CD14-positive monocyte (primary cell): ENCODE results near the gene GPR39. TPM values are rescaled to one million over a fixed set of nuclear protein-coding genes. Genes with fewer than 3 reads are reported as not detected.

ENCODE experiments used
- DNase-seq, 3 donors: peaks; one replicate each; pipeline ENCODE4 v3.0.0-alpha.2; 2011 to 2022
- H2AFZ ChIP-seq: 2 replicates; pipeline ENCODE4 v1.6.0; 2012; ENCODE audit warnings: mild to moderate bottlenecking, low read depth, low read length, inconsistent platforms; ENCODE audit not compliant: insufficient read depth, poor library complexity, severe bottlenecking
- H3K27ac ChIP-seq, 2 donors: 1 replicate in 1 of 2; 2 replicates in 1 of 2; pipeline ENCODE4 v1.5.1; 2012 to 2013; ENCODE audit warnings: low read length in 2 of 2, control low read depth in 1 of 2, inconsistent platforms in 1 of 2, low read depth in 1 of 2, mild to moderate bottlenecking in 1 of 2
- H3K27me3 ChIP-seq, 2 donors: one replicate each; pipeline versions ENCODE4 v1.6.0 to v1.6.1; 2011 to 2013; ENCODE audit warnings: low read length in 2 of 2; ENCODE audit not compliant: control insufficient read depth in 2 of 2, insufficient read depth in 2 of 2
- H3K36me3 ChIP-seq, 2 donors: replicated peaks in 1 of 2; 1 replicate in 1 of 2; 2 replicates in 1 of 2; pipeline versions ENCODE4 v1.5.1 to v1.6.1; 2012 to 2013; ENCODE audit warnings: low read length in 2 of 2, control low read depth in 1 of 2, inconsistent platforms in 1 of 2, mild to moderate bottlenecking in 1 of 2; ENCODE audit not compliant: insufficient read depth in 2 of 2, control insufficient read depth in 1 of 2
- H3K4me1 ChIP-seq, 2 donors: 1 replicate in 1 of 2; 2 replicates in 1 of 2; pipeline versions ENCODE4 v1.5.1 to v1.6.1; 2012 to 2013; ENCODE audit warnings: low read length in 2 of 2, control low read depth in 1 of 2, inconsistent platforms in 1 of 2, mild to moderate bottlenecking in 1 of 2, moderate library complexity in 1 of 2; ENCODE audit not compliant: insufficient read depth in 2 of 2, control insufficient read depth in 1 of 2
- H3K4me2 ChIP-seq: replicated peaks from 2 replicates; pipeline ENCODE3; 2012; ENCODE audit warnings: low read length, moderate library complexity, mild to moderate bottlenecking; ENCODE audit not compliant: poor library complexity, severe bottlenecking; ENCODE audit errors: extremely low read depth
- H3K4me3 ChIP-seq, 3 experiments: fragments of 200-600 bp in 1 of 3; sonication (generic) in 1 of 3; replicated peaks in 1 of 3; 1 replicate in 2 of 3; 2 replicates in 1 of 3; pipeline ENCODE4 v1.5.1; 2011 to 2013; ENCODE audit warnings: low read length in 3 of 3, mild to moderate bottlenecking in 3 of 3, control low read depth in 2 of 3, low read depth in 2 of 3, inconsistent platforms in 1 of 3, moderate library complexity in 1 of 3
- H3K79me2 ChIP-seq: 2 replicates; pipeline ENCODE4 v1.6.0; 2012; ENCODE audit warnings: mild to moderate bottlenecking, control low read depth, inconsistent platforms, low read length, moderate library complexity; ENCODE audit not compliant: insufficient read depth
- H3K9ac ChIP-seq: 2 replicates; pipeline ENCODE4 v1.6.0; 2017; ENCODE audit warnings: low read length, mild to moderate bottlenecking; ENCODE audit not compliant: insufficient read depth, poor library complexity, severe bottlenecking
- H3K9me3 ChIP-seq, 2 donors: replicated peaks in 1 of 2; 1 replicate in 1 of 2; 2 replicates in 1 of 2; pipeline versions ENCODE4 v1.5.1 to v1.6.1; 2012 to 2013; ENCODE audit warnings: low read length in 2 of 2, control low read depth in 1 of 2; ENCODE audit not compliant: control insufficient read depth in 1 of 2, insufficient read depth in 1 of 2
- H4K20me1 ChIP-seq: 2 replicates; pipeline ENCODE4 v1.6.0; 2012; ENCODE audit warnings: mild to moderate bottlenecking, low read length, control low read depth, moderate library complexity; ENCODE audit not compliant: insufficient read depth
- H3K27ac Mint-ChIP-seq, 7 donors: one replicate each; pipeline ENCODE4 v1.8.0; 2020; ENCODE audit warnings: mild to moderate bottlenecking in 7 of 7, mixed read lengths in 7 of 7, moderate library complexity in 6 of 7, inconsistent platforms in 2 of 7
- H3K27me3 Mint-ChIP-seq, 3 donors: one replicate each; pipeline ENCODE4 v1.8.0; 2021 to 2022; ENCODE audit warnings: low read depth in 3 of 3, mild to moderate bottlenecking in 3 of 3, mixed read lengths in 3 of 3, moderate library complexity in 3 of 3, inconsistent platforms in 1 of 3
- H3K36me3 Mint-ChIP-seq, 2 donors: one replicate each; pipeline ENCODE4 v1.8.0; 2020; ENCODE audit warnings: mixed read lengths in 2 of 2, inconsistent platforms in 1 of 2, mild to moderate bottlenecking in 1 of 2
- H3K4me1 Mint-ChIP-seq: one replicate; pipeline ENCODE4 v1.8.0; 2020; ENCODE audit warnings: mild to moderate bottlenecking, mixed read lengths
- H3K4me3 Mint-ChIP-seq, 2 donors: one replicate each; pipeline ENCODE4 v1.8.0; 2020; ENCODE audit warnings: mild to moderate bottlenecking in 2 of 2, mixed read lengths in 2 of 2, moderate library complexity in 1 of 2
- H3K9me3 Mint-ChIP-seq, 7 donors: one replicate each; pipeline ENCODE4 v1.8.0; 2020 to 2022; ENCODE audit warnings: mixed read lengths in 7 of 7, mild to moderate bottlenecking in 6 of 7, moderate library complexity in 6 of 7, inconsistent platforms in 2 of 7
- WGBS: methylation state at CpG from one replicate; pipeline ENCODE4 v1.1.5; 2013; ENCODE audit warnings: missing lambda C conversion rate; ENCODE audit not compliant: insufficient coverage; 5-methylcytosine and 5-hydroxymethylcytosine counted together
- intact Hi-C, 2 donors: fragments of 100-400 bp; cut with micrococcal nuclease; formaldehyde crosslinking; loops; one replicate each; pipeline versions ENCODE4 v1.15.0 to v1.15.1; 2023
- polyA plus RNA-seq, 3 donors: library from polyadenylated mRNA; depleted of rRNA in 1 of 3; unstranded in 2 of 3; stranded (reverse) in 1 of 3; fragments of 300-500 nt in 2 of 3; fragments of >200 nt in 1 of 3; fragmentation: Illumina TruSeq in 2 of 3; gene quantifications; 1 replicate in 2 of 3; 2 replicates in 1 of 3; pipeline ENCODE4 v1.2.3, GENCODE V29; 2012 to 2021
- TF ChIP-seq, protein P1 (sequence below): fragments of 200-600 bp; IDR thresholded peaks from one replicate; pipeline ENCODE4 v1.8.0; 2022; ENCODE audit warnings: antibody characterized with exemption, mild to moderate bottlenecking

The GPR39 gene
- polyA plus RNA-seq, 3 donors = 0.12 TPM; not detected in 2

DNA sequence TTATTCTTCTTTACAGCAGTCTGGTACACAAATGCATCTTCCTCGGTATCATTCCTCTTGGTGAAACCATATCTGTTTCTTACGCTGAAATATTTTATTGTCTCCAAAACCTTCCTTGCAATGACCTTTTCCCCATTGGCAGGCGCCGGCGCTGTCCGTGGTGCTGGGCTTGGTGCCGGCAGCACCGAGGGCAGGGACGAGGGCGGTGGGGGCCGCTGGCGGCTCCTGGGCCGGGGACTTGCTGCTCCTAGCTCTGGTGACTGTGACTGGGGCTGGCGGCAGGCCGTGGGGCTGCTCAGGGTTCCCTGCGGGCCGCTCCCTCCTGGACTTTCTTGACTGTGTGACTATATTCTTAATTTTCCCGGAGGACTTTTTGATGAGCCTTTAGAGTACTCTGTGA lies 72.5 kb downstream of the GPR39 start:
- Mint-ChIP-seq H3K4me3 (no peak overlapping the region), H3K27ac (no peak overlapping the region), H3K36me3 (no peaks in the 10 kb centered on the region), H3K9me3 (peaks cover 0 to 4% (median 2%) of the 10 kb centered on the region in 7 donors), H3K27me3 (peaks cover 1% of the 10 kb centered on the region in 3 donors), H3K4me1 (no peaks in the 10 kb centered on the region)
- intact Hi-C loops = no loop called here
- Histone ChIP-seq H3K79me2 (no peaks in the 10 kb centered on the region), H3K27ac (no peak overlapping the region), H3K27me3 (no peaks in the 10 kb centered on the region), H3K9ac (no peak overlapping the region), H3K9me3 (no peaks in the 10 kb centered on the region), H3K36me3 (no peaks in the 10 kb centered on the region), H4K20me1 (no peaks in the 10 kb centered on the region), H3K4me1 (no peaks in the 10 kb centered on the region), H3K4me3 (no peak overlapping the region), H2AFZ (no peak overlapping the region), H3K4me2 (no peak overlapping the region)
- 24% methylated on average over 18 of the region's 18 CpGs for WGBS
- DNase-seq = no peak
- TF ChIP-seq, protein P1, sequence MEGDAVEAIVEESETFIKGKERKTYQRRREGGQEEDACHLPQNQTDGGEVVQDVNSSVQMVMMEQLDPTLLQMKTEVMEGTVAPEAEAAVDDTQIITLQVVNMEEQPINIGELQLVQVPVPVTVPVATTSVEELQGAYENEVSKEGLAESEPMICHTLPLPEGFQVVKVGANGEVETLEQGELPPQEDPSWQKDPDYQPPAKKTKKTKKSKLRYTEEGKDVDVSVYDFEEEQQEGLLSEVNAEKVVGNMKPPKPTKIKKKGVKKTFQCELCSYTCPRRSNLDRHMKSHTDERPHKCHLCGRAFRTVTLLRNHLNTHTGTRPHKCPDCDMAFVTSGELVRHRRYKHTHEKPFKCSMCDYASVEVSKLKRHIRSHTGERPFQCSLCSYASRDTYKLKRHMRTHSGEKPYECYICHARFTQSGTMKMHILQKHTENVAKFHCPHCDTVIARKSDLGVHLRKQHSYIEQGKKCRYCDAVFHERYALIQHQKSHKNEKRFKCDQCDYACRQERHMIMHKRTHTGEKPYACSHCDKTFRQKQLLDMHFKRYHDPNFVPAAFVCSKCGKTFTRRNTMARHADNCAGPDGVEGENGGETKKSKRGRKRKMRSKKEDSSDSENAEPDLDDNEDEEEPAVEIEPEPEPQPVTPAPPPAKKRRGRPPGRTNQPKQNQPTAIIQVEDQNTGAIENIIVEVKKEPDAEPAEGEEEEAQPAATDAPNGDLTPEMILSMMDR = no peak

DNA sequence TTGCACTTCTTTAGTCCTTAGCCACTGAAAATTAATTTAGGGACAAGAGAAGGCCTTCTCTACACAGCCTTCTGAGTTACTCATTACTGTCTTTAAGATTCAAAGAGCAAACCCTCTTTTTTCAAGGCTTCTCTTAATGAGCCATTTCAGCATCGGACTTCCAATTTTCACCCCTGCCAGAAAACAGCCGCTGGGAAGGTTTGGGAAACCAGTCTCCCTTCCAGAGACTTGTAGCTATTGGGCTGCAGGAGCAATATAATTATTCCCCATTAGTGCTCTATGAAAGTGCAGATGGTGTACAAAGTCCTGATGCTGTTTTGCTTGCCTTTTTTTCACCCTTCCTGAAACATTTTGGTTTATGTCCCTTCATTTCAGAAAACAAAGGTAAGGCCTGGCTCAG lies 79.3 kb downstream of the GPR39 start:
- Mint-ChIP-seq H3K36me3 (no peaks in the 10 kb centered on the region), H3K27me3 (peaks cover 0 to 2% (median 1%) of the 10 kb centered on the region in 3 donors), H3K9me3 (peaks cover 0 to 6% (median 2%) of the 10 kb centered on the region in 7 donors), H3K27ac (no peak overlapping the region), H3K4me1 (no peaks in the 10 kb centered on the region), H3K4me3 (no peak overlapping the region)
- intact Hi-C loops = no loop called here
- no peaks in the 10 kb centered on the region for H3K9me3 ChIP-seq
- DNase-seq = no peak
- H3K27me3 ChIP-seq = no peaks in the 10 kb centered on the region
- no peak overlapping the region for H3K27ac ChIP-seq
- H3K4me1 ChIP-seq = no peaks in the 10 kb centered on the region
- no peak overlapping the region for H2AFZ ChIP-seq
- H4K20me1 ChIP-seq = no peaks in the 10 kb centered on the region
- H3K4me2 ChIP-seq = no peak overlapping the region
- H3K4me3 ChIP-seq = no peak overlapping the region
- 90% methylated on average over 2 of the region's 2 CpGs for WGBS
- no peaks in the 10 kb centered on the region for H3K79me2 ChIP-seq
- no peak overlapping the region for H3K9ac ChIP-seq
- H3K36me3 ChIP-seq = no peaks in the 10 kb centered on the region
- TF ChIP-seq, protein P1 = no peak
